WERI-Rb-1 (cell line): ENCODE results near the gene TMEM134.
A peak's percentile ranks its signal among the peaks of the same experiment; 100 is the strongest.

Experiments used
- DNase-seq: peaks from one replicate; pipeline ENCODE4 v3.0.0-alpha.2; 2020
- H3K27ac ChIP-seq: fragments of 250-450 bp; sonication (Bioruptor Pico); 2 replicates; pipeline ENCODE4 v1.5.1; 2020; ENCODE audit warnings: mild to moderate bottlenecking, moderate library complexity
- H3K27me3 ChIP-seq: fragments of 250-450 bp; sonication (Bioruptor Pico); 2 replicates; pipeline ENCODE4 v1.5.1; 2021; ENCODE audit warnings: mild to moderate bottlenecking, low read depth, moderate library complexity; ENCODE audit not compliant: insufficient read depth, severe bottlenecking
- H3K36me3 ChIP-seq: fragments of 250-450 bp; sonication (Bioruptor Pico); 2 replicates; pipeline ENCODE4 v1.5.1; 2020; ENCODE audit warnings: mild to moderate bottlenecking, moderate library complexity
- H3K4me3 ChIP-seq: 2 replicates; pipeline ENCODE4 v1.5.1; 2011; ENCODE audit warnings: low read depth, mild to moderate bottlenecking, control low read depth, low read length
- H3K9me3 ChIP-seq: fragments of 250-450 bp; sonication (Bioruptor Pico); 2 replicates; pipeline ENCODE4 v1.5.1; 2021; ENCODE audit warnings: mild to moderate bottlenecking, moderate library complexity; ENCODE audit not compliant: severe bottlenecking
- TF ChIP-seq, protein P1 (sequence below): IDR thresholded peaks from 2 replicates; pipeline ENCODE4 v1.5.1; 2011; ENCODE audit warnings: low read depth, mild to moderate bottlenecking, control low read depth, inconsistent platforms, low read length

TMEM134 gene

DNA sequence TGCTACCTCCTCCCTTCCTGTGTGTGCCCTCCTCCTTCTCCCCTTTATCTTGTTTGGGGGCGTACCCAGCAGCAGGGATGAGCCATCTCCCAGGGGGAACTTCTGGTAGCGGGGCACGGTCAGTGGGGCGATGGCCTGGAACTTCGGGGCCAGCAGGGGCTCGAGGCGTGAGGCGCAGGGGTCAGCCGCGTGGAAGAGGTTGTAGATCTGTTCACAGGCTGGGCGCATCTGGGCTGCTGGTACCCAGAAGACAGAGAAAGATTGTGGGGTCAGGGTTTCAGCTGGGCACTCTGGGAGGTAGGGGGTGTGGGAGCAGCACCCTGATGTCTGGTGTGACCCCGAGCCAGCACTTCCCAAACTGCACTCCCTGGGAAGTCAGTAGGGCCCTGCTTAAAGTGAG lies 27.1 kb upstream of the TMEM134 start:
- H3K27me3 ChIP-seq: no peaks in the 10 kb centered on the region
- H3K27ac ChIP-seq: no peak overlapping the region
- peak; percentile 4 for DNase-seq
- H3K9me3 ChIP-seq: no peaks in the 10 kb centered on the region
- TF ChIP-seq, protein P1, sequence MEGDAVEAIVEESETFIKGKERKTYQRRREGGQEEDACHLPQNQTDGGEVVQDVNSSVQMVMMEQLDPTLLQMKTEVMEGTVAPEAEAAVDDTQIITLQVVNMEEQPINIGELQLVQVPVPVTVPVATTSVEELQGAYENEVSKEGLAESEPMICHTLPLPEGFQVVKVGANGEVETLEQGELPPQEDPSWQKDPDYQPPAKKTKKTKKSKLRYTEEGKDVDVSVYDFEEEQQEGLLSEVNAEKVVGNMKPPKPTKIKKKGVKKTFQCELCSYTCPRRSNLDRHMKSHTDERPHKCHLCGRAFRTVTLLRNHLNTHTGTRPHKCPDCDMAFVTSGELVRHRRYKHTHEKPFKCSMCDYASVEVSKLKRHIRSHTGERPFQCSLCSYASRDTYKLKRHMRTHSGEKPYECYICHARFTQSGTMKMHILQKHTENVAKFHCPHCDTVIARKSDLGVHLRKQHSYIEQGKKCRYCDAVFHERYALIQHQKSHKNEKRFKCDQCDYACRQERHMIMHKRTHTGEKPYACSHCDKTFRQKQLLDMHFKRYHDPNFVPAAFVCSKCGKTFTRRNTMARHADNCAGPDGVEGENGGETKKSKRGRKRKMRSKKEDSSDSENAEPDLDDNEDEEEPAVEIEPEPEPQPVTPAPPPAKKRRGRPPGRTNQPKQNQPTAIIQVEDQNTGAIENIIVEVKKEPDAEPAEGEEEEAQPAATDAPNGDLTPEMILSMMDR: no peak
- H3K4me3 ChIP-seq: no peak overlapping the region
- peaks cover 70% of the 10 kb centered on the region for H3K36me3 ChIP-seq

- no peak overlapping the region for H3K27ac ChIP-seq
Measured at GRCh38 chr11:67495234-67496005, 26.4 kb upstream of the TMEM134 start.

GRCh38 chr11:67494371-67495233 lies 25.6 kb upstream of the TMEM134 start:
- DNase-seq: no peak
- no peaks in the 10 kb centered on the region for H3K9me3 ChIP-seq
- no peak overlapping the region for H3K4me3 ChIP-seq
- TF ChIP-seq, protein P1: no peak
- no peaks in the 10 kb centered on the region for H3K27me3 ChIP-seq
- H3K27ac ChIP-seq: no peak overlapping the region
- H3K36me3 ChIP-seq: peaks cover 70% of the 10 kb centered on the region

More at GRCh38 chr11:67495234-67496005, 26.4 kb upstream of the TMEM134 start:
- Histone ChIP-seq H3K27me3 (no peaks in the 10 kb centered on the region), H3K4me3 (no peak overlapping the region), H3K36me3 (peaks cover 70% of the 10 kb centered on the region), H3K9me3 (no peaks in the 10 kb centered on the region)
- DNase-seq: no peak
- TF ChIP-seq, protein P1: no peak

- TF ChIP-seq, protein P1: no peak
- Histone ChIP-seq H3K9me3 (no peaks in the 10 kb centered on the region), H3K36me3 (peaks cover 73% of the 10 kb centered on the region), H3K27me3 (no peaks in the 10 kb centered on the region), H3K27ac (no peak overlapping the region), H3K4me3 (no peak overlapping the region)
- no peak for DNase-seq
Measured at GRCh38 chr11:67493548-67494370, 24.7 kb upstream of the TMEM134 start.

GRCh38 chr11:67492801-67493547 lies 23.9 kb upstream of the TMEM134 start:
- TF ChIP-seq, protein P1: no peak
- H3K36me3 ChIP-seq: peaks cover 74% of the 10 kb centered on the region
- H3K9me3 ChIP-seq: no peaks in the 10 kb centered on the region
- no peak overlapping the region for H3K4me3 ChIP-seq
- no peak overlapping the region for H3K27ac ChIP-seq
- H3K27me3 ChIP-seq: no peaks in the 10 kb centered on the region
- DNase-seq: peak; percentile 44
